Neural progenitor cell (in vitro differentiated cells): ENCODE measurements around the gene SWAP70. TPM values are rescaled to one million over a fixed set of nuclear protein-coding genes. Genes with fewer than 3 reads are reported as not detected.

ENCODE experiments used
- DNase-seq: peaks from one replicate; pipeline ENCODE4 v3.0.0-alpha.2; 2016; ENCODE audit warnings: low spot score
- H2AFZ ChIP-seq: fragments of 200-600 bp; sonication (generic); replicated peaks from 2 replicates; pipeline ENCODE4 v1.6.1; 2016; ENCODE audit warnings: antibody characterized with exemption
- H3F3A ChIP-seq: fragments of 200-600 bp; sonication (generic); 2 replicates; pipeline ENCODE4 v1.6.1; 2016; ENCODE audit warnings: antibody characterized with exemption, low read depth
- H3K27ac ChIP-seq: fragments of 200-600 bp; sonication (generic); 2 replicates; pipeline ENCODE4 v1.5.1; 2016; ENCODE audit warnings: mild to moderate bottlenecking
- H3K27me3 ChIP-seq: fragments of 200-600 bp; sonication (generic); 2 replicates; pipeline ENCODE4 v1.6.1; 2016; ENCODE audit warnings: mild to moderate bottlenecking, moderate library complexity
- H3K36me3 ChIP-seq: fragments of 200-600 bp; sonication (generic); 2 replicates; pipeline ENCODE4 v1.5.1; 2016
- H3K4me1 ChIP-seq: fragments of 200-600 bp; sonication (generic); 2 replicates; pipeline ENCODE4 v1.6.1; 2016; ENCODE audit warnings: mixed run types
- H3K4me2 ChIP-seq: fragments of 200-600 bp; sonication (generic); 2 replicates; pipeline ENCODE4 v1.6.1; 2016
- H3K4me3 ChIP-seq: fragments of 200-600 bp; sonication (generic); 2 replicates; pipeline ENCODE4 v1.5.1; 2016
- H3K79me2 ChIP-seq: fragments of 200-600 bp; sonication (generic); 2 replicates; pipeline ENCODE4 v1.6.1; 2016; ENCODE audit warnings: low read depth
- H3K9ac ChIP-seq: fragments of 200-600 bp; sonication (generic); 2 replicates; pipeline ENCODE4 v1.6.1; 2016
- H3K9me3 ChIP-seq: fragments of 200-600 bp; sonication (generic); 2 replicates; pipeline ENCODE4 v1.5.1; 2016; ENCODE audit warnings: low read depth
- H4K20me1 ChIP-seq: fragments of 200-600 bp; sonication (generic); 2 replicates; pipeline ENCODE4 v1.6.1; 2016; ENCODE audit warnings: low read depth
- H3K27ac Mint-ChIP-seq: 3 replicates; pipeline ENCODE4 v1.8.0; 2021; ENCODE audit warnings: mixed read lengths
- H3K27me3 Mint-ChIP-seq: 2 replicates; pipeline ENCODE4 v1.8.0; 2022; ENCODE audit warnings: low read depth, mild to moderate bottlenecking, inconsistent platforms, moderate library complexity, mixed read lengths; ENCODE audit not compliant: insufficient read depth
- H3K36me3 Mint-ChIP-seq: 3 replicates; pipeline ENCODE4 v1.8.0; 2021; ENCODE audit warnings: mixed read lengths
- H3K4me1 Mint-ChIP-seq: 3 replicates; pipeline ENCODE4 v1.8.0; 2021; ENCODE audit warnings: mixed read lengths
- H3K4me3 Mint-ChIP-seq: 3 replicates; pipeline ENCODE4 v1.8.0; 2021; ENCODE audit warnings: mild to moderate bottlenecking, moderate library complexity, mixed read lengths
- H3K9me3 Mint-ChIP-seq: 3 replicates; pipeline ENCODE4 v1.8.0; 2020; ENCODE audit warnings: mixed read lengths
- EZH2 ChIP-seq: fragments of 200-600 bp; sonication (generic); IDR thresholded peaks from 2 replicates; pipeline ENCODE4 v1.6.1; 2017; ENCODE audit warnings: antibody characterized with exemption, mild to moderate bottlenecking, moderate library complexity
- EZH2phosphoT487 ChIP-seq: fragments of 200-600 bp; sonication (generic); IDR thresholded peaks from 2 replicates; pipeline ENCODE4 v1.6.1; 2017; ENCODE audit warnings: antibody characterized with exemption
- total RNA-seq: library from RNA; depleted of rRNA; stranded (reverse); fragments of >200 nt; gene quantifications from 2 replicates; pipeline ENCODE4 v1.2.3, GENCODE V29; 2015; ENCODE audit warnings: low replicate concordance
- TF ChIP-seq, protein P1 (sequence below): fragments of 200-600 bp; sonication (generic); IDR thresholded peaks from 2 replicates; pipeline ENCODE4 v1.5.1; 2017; ENCODE audit warnings: antibody characterized with exemption, mild to moderate bottlenecking

The SWAP70 gene
- total RNA-seq, 1 donor from 2014 or later = 25.5 TPM

DNA sequence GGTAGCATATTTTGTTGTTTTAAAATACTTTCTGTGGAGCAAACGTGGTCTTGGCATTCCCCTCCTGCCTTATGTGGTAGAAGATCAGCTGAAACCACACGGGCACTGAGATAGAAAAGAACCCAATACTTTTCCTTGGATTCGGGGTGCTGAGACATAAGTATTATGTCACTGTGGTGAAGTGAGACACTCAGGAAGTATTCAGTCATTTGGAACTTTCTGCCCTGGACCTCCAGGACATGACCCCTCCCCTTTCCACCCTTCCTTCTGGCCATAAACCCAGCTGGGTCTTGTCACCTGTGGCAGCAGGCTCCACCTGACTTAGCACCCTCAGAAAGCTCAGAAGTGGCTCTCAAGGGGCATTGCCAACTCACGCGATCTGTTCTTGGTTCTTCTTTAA is 123.4 kb downstream of the SWAP70 start:
- H3K4me1 Mint-ChIP-seq = no peaks in the 10 kb centered on the region
- DNase-seq = no peak
- H3K4me3 Mint-ChIP-seq = no peak overlapping the region
- H3K27me3 ChIP-seq = no peaks in the 10 kb centered on the region
- H3K79me2 ChIP-seq = no peaks in the 10 kb centered on the region
- no peaks in the 10 kb centered on the region for H3K9me3 Mint-ChIP-seq
- no peak overlapping the region for H3K27ac ChIP-seq
- H3K27me3 Mint-ChIP-seq = peaks cover 2% of the 10 kb centered on the region
- no peak overlapping the region for H3K9ac ChIP-seq
- H4K20me1 ChIP-seq = no peaks in the 10 kb centered on the region
- no peaks in the 10 kb centered on the region for H3K4me1 ChIP-seq
- TF ChIP-seq, protein P1, sequence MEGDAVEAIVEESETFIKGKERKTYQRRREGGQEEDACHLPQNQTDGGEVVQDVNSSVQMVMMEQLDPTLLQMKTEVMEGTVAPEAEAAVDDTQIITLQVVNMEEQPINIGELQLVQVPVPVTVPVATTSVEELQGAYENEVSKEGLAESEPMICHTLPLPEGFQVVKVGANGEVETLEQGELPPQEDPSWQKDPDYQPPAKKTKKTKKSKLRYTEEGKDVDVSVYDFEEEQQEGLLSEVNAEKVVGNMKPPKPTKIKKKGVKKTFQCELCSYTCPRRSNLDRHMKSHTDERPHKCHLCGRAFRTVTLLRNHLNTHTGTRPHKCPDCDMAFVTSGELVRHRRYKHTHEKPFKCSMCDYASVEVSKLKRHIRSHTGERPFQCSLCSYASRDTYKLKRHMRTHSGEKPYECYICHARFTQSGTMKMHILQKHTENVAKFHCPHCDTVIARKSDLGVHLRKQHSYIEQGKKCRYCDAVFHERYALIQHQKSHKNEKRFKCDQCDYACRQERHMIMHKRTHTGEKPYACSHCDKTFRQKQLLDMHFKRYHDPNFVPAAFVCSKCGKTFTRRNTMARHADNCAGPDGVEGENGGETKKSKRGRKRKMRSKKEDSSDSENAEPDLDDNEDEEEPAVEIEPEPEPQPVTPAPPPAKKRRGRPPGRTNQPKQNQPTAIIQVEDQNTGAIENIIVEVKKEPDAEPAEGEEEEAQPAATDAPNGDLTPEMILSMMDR = no peak
- no peak for TF ChIP-seq EZH2phosphoT487
- no peak for TF ChIP-seq EZH2
- H3F3A ChIP-seq = no peaks in the 10 kb centered on the region
- H3K4me3 ChIP-seq = no peak overlapping the region
- no peak overlapping the region for H3K4me2 ChIP-seq
- no peaks in the 10 kb centered on the region for H3K36me3 ChIP-seq
- H3K9me3 ChIP-seq = no peaks in the 10 kb centered on the region
- H3K27ac Mint-ChIP-seq = no peak overlapping the region
- H3K36me3 Mint-ChIP-seq = peaks cover 24% of the 10 kb centered on the region
- no peak overlapping the region for H2AFZ ChIP-seq

DNA sequence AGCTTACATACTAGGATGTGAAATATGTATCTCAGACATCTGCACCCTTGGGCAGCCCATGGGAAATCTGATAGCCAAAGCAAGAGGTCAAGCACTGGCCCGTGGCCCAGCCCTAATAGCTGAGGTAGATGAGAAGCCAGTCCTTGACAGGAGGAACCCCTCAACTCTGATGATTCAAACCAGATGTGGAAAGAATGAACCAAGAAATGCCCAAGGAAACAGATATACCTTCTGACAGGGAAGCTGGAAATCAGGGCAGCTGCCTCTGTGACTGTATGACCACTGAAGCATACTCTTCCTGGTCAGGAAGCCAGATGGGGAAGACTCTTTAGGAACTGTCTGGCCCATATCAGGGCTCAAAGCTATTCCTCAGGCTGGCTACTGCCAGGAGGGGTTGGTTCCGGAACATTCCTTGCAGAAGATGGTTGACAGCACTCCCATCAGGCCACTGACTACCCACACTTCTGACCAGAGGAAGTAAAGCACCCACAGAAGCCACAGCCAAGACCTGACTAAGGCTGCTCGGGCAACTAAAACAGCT is 124.2 kb downstream of the SWAP70 start:
- Mint-ChIP-seq H3K4me1 (no peaks in the 10 kb centered on the region), H3K36me3 (peaks cover 24% of the 10 kb centered on the region), H3K4me3 (no peak overlapping the region), H3K27me3 (peaks cover 2% of the 10 kb centered on the region), H3K9me3 (no peaks in the 10 kb centered on the region), H3K27ac (no peak overlapping the region)
- Histone ChIP-seq H3K4me1 (no peaks in the 10 kb centered on the region), H4K20me1 (no peaks in the 10 kb centered on the region), H3K4me3 (no peak overlapping the region), H3K9me3 (no peaks in the 10 kb centered on the region), H3F3A (no peaks in the 10 kb centered on the region), H2AFZ (no peak overlapping the region), H3K79me2 (no peaks in the 10 kb centered on the region), H3K36me3 (no peaks in the 10 kb centered on the region), H3K9ac (no peak overlapping the region), H3K27me3 (no peaks in the 10 kb centered on the region), H3K27ac (no peak overlapping the region), H3K4me2 (no peak overlapping the region)
- TF ChIP-seq EZH2 (no peak), EZH2phosphoT487 (no peak)
- TF ChIP-seq, protein P1 = no peak
- DNase-seq = no peak

DNA sequence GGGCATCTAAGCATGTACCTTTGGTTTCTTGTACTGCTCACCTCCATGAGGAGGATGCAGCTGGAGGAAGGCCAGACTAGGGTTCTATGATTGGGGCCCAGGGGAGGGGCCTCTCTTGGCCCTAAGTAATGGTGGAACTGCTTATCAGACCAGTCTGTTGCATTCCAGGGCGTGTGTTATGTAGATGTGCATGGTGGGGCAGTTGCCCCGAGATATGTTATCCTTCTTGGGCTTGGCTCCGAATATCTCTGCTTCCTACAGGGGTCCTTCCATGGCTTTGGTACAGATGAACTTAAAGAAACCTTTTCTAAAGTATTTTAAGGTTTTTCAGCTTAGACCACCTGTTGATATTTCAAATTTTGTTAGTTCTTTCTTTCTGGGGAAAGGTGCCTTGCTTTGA is 126.0 kb downstream of the SWAP70 start:
- H3K9me3 ChIP-seq = no peaks in the 10 kb centered on the region
- H3K9ac ChIP-seq = no peak overlapping the region
- no peaks in the 10 kb centered on the region for H3K27me3 ChIP-seq
- no peaks in the 10 kb centered on the region for H3K4me1 ChIP-seq
- H3K27ac ChIP-seq = no peak overlapping the region
- Mint-ChIP-seq H3K27me3 (peaks cover 2% of the 10 kb centered on the region), H3K4me1 (no peaks in the 10 kb centered on the region), H3K27ac (no peak overlapping the region), H3K36me3 (peaks cover 25% of the 10 kb centered on the region), H3K9me3 (no peaks in the 10 kb centered on the region), H3K4me3 (no peak overlapping the region)
- no peaks in the 10 kb centered on the region for H4K20me1 ChIP-seq
- no peak for DNase-seq
- no peaks in the 10 kb centered on the region for H3F3A ChIP-seq
- no peak overlapping the region for H3K4me3 ChIP-seq
- no peaks in the 10 kb centered on the region for H3K79me2 ChIP-seq
- no peaks in the 10 kb centered on the region for H3K36me3 ChIP-seq
- no peak overlapping the region for H2AFZ ChIP-seq
- TF ChIP-seq, protein P1 = no peak
- TF ChIP-seq EZH2phosphoT487 (no peak), EZH2 (no peak)
- H3K4me2 ChIP-seq = no peak overlapping the region
